Upper lobe of right lung (tissue), 1 donor: ENCODE results near the gene FRMD4A. TPM values are rescaled to one million over a fixed set of nuclear protein-coding genes. Genes with fewer than 3 reads are reported as not detected.

ENCODE experiments used
- ATAC-seq: fragments of 200-7000 bp; cut with Tn5 transposase; one replicate; pipeline ENCODE4 v1.9.1; 2020; ENCODE audit warnings: mild to moderate bottlenecking, moderate library complexity
- DNase-seq: peaks from one replicate; pipeline ENCODE4 v3.0.0-alpha.2; 2020
- H3K27ac ChIP-seq: fragments of 200-600 bp; one replicate; pipeline ENCODE4 v1.8.0; 2022
- H3K27me3 ChIP-seq: fragments of 200-600 bp; one replicate; pipeline ENCODE4 v1.8.0; 2022; ENCODE audit warnings: mild to moderate bottlenecking
- H3K36me3 ChIP-seq: fragments of 200-600 bp; one replicate; pipeline ENCODE4 v1.8.0; 2022
- H3K4me1 ChIP-seq: fragments of 200-600 bp; one replicate; pipeline ENCODE4 v1.8.0; 2022
- H3K4me3 ChIP-seq: fragments of 200-600 bp; one replicate; pipeline ENCODE4 v1.8.0; 2022; ENCODE audit warnings: mild to moderate bottlenecking
- H3K9me3 ChIP-seq: fragments of 200-600 bp; one replicate; pipeline ENCODE4 v1.8.0; 2022
- CTCF ChIP-seq: fragments of 200-600 bp; IDR thresholded peaks from one replicate; pipeline ENCODE4 v1.8.0; 2022; ENCODE audit warnings: antibody characterized with exemption
- intact Hi-C: fragments of 100-400 bp; cut with DNase I; formaldehyde crosslinking; loops from one replicate; pipeline ENCODE4 v1.11.0; 2022
- total RNA-seq: library from RNA; stranded (reverse); fragmentation: NEBNext Ultra II Directional; extraction: Animal tissue kit (Norgen Biotek cat#: 25700); gene quantifications from one replicate; pipeline ENCODE4 v1.2.1, GENCODE V29; 2021
- donor health status: DM: no; HTN: yes; CAD: no; lungs with severe emphysema.

The FRMD4A gene
- total RNA-seq, 1 donor from 2014 or later = 38.3 TPM

- Histone ChIP-seq H3K27me3 (no peaks in the 10 kb centered on the region), H3K27ac (no peak overlapping the region), H3K9me3 (no peaks in the 10 kb centered on the region), H3K36me3 (peaks cover 3% of the 10 kb centered on the region), H3K4me1 (no peaks in the 10 kb centered on the region), H3K4me3 (no peak overlapping the region)
- TF ChIP-seq CTCF = no peak
- ATAC-seq = no peak
- intact Hi-C loops = no loop called here
- DNase-seq = no peak
These were observed 590.3 kb downstream of the FRMD4A start for GRCh38 chr10:13740461-13740860.

GRCh38 chr10:13739183-13739582 lies 591.5 kb downstream of the FRMD4A start:
- ATAC-seq = no peak
- H3K4me1 ChIP-seq = no peaks in the 10 kb centered on the region
- no peak overlapping the region for H3K27ac ChIP-seq
- no peaks in the 10 kb centered on the region for H3K9me3 ChIP-seq
- peaks cover 3% of the 10 kb centered on the region for H3K36me3 ChIP-seq
- H3K4me3 ChIP-seq = no peak overlapping the region
- no peak for DNase-seq
- TF ChIP-seq CTCF = no peak
- H3K27me3 ChIP-seq = no peaks in the 10 kb centered on the region
- intact Hi-C loops = no loop called here

- intact Hi-C loops = no loop called here
- H3K4me1 ChIP-seq = no peaks in the 10 kb centered on the region
- H3K4me3 ChIP-seq = no peak overlapping the region
- no peak overlapping the region for H3K27ac ChIP-seq
- no peak for DNase-seq
- no peak for ATAC-seq
- TF ChIP-seq CTCF = no peak
- H3K27me3 ChIP-seq = no peaks in the 10 kb centered on the region
- H3K9me3 ChIP-seq = no peaks in the 10 kb centered on the region
- H3K36me3 ChIP-seq = peaks cover 3% of the 10 kb centered on the region
These were observed 594.2 kb downstream of the FRMD4A start for GRCh38 chr10:13736506-13736905.

GRCh38 chr10:13734151-13734550 lies 596.6 kb downstream of the FRMD4A start:
- no peaks in the 10 kb centered on the region for H3K9me3 ChIP-seq
- H3K4me1 ChIP-seq = no peaks in the 10 kb centered on the region
- intact Hi-C loops = no loop called here
- no peak overlapping the region for H3K27ac ChIP-seq
- ATAC-seq = no peak
- no peak overlapping the region for H3K4me3 ChIP-seq
- H3K36me3 ChIP-seq = peaks cover 3% of the 10 kb centered on the region
- DNase-seq = no peak
- no peak for TF ChIP-seq CTCF
- no peaks in the 10 kb centered on the region for H3K27me3 ChIP-seq

- no peak overlapping the region for H3K4me3 ChIP-seq
- H3K9me3 ChIP-seq = no peaks in the 10 kb centered on the region
- intact Hi-C loops = no loop called here
- TF ChIP-seq CTCF = no peak
- no peak for DNase-seq
- no peaks in the 10 kb centered on the region for H3K27me3 ChIP-seq
- peaks cover 3% of the 10 kb centered on the region for H3K36me3 ChIP-seq
- H3K27ac ChIP-seq = no peak overlapping the region
- no peak for ATAC-seq
- H3K4me1 ChIP-seq = no peaks in the 10 kb centered on the region
These were observed 597.7 kb downstream of the FRMD4A start for GRCh38 chr10:13733071-13733470.

GRCh38 chr10:13732465-13732881 lies 598.3 kb downstream of the FRMD4A start:
- intact Hi-C loops = no loop called here
- H3K9me3 ChIP-seq = no peaks in the 10 kb centered on the region
- DNase-seq = no peak
- H3K27me3 ChIP-seq = no peaks in the 10 kb centered on the region
- H3K36me3 ChIP-seq = peaks cover 3% of the 10 kb centered on the region
- no peak for ATAC-seq
- no peak for TF ChIP-seq CTCF
- H3K4me3 ChIP-seq = no peak overlapping the region
- H3K4me1 ChIP-seq = no peaks in the 10 kb centered on the region
- H3K27ac ChIP-seq = no peak overlapping the region
